Glutamatergic neuron (in vitro differentiated cells): ENCODE measurements around the gene NLRC3. TPM values are rescaled to one million over a fixed set of nuclear protein-coding genes. Genes with fewer than 3 reads are reported as not detected.

Experiments
- DNase-seq: peaks from one replicate; pipeline ENCODE4 v3.0.0; 2022
- H3K27ac Mint-ChIP-seq: one replicate; pipeline ENCODE4 v1.8.0; 2020; ENCODE audit warnings: mild to moderate bottlenecking, mixed read lengths, inconsistent platforms; ENCODE audit not compliant: unreplicated experiment
- H3K27me3 Mint-ChIP-seq: one replicate; pipeline ENCODE4 v1.8.0; 2020; ENCODE audit warnings: mild to moderate bottlenecking, moderate library complexity, mixed read lengths, inconsistent platforms; ENCODE audit not compliant: unreplicated experiment
- H3K36me3 Mint-ChIP-seq: one replicate; pipeline ENCODE4 v1.8.0; 2020; ENCODE audit warnings: mild to moderate bottlenecking, mixed read lengths, inconsistent platforms; ENCODE audit not compliant: unreplicated experiment
- H3K4me1 Mint-ChIP-seq: one replicate; pipeline ENCODE4 v1.8.0; 2020; ENCODE audit warnings: mild to moderate bottlenecking, low read depth, mixed read lengths, inconsistent platforms; ENCODE audit not compliant: unreplicated experiment
- H3K4me3 Mint-ChIP-seq: one replicate; pipeline ENCODE4 v1.8.0; 2020; ENCODE audit warnings: mild to moderate bottlenecking, mixed read lengths, inconsistent platforms; ENCODE audit not compliant: unreplicated experiment
- H3K9me3 Mint-ChIP-seq: one replicate; pipeline ENCODE4 v1.8.0; 2020; ENCODE audit warnings: mild to moderate bottlenecking, moderate library complexity, mixed read lengths, inconsistent platforms; ENCODE audit not compliant: unreplicated experiment
- total RNA-seq: library from RNA; stranded (reverse); fragmentation: NEBNext Ultra II Directional; extraction: Animal tissue kit (Norgen Biotek cat#: 25700); gene quantifications from one replicate; pipeline ENCODE4 v1.2.1, GENCODE V29; 2021; ENCODE audit not compliant: unreplicated experiment
- TF ChIP-seq, protein P1 (sequence below): fragments of 200-600 bp; sonication (generic); IDR thresholded peaks from one replicate; pipeline ENCODE4 v1.5.0; 2021; ENCODE audit not compliant: partially characterized antibody, unreplicated experiment

NLRC3 gene
- total RNA-seq, 1 donor from 2014 or later, result not detected

DNA sequence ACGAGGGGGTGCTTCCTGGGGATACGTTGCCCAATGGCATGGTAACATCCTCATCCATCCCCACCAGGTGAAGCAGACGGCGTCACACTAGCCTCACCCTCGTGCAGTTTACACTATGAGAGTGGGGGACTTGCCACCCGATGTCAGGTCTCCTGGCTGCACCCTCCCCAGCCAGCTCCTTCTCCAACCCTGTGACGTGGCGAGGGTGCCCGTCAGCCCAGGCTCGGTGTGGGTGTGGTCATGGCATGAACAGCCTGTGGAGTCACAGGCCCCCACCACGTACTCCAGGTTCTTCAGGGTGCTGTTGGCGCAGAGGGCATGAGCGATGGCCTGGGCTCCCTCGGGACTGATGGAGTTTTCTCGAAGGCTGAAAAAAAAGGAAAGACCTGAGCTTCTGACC is 28.3 kb downstream of the NLRC3 start:
- no peaks in the 10 kb centered on the region for H3K27me3 Mint-ChIP-seq
- peaks cover 5% of the 10 kb centered on the region for H3K36me3 Mint-ChIP-seq
- H3K4me1 Mint-ChIP-seq, result no peaks in the 10 kb centered on the region
- no peak for DNase-seq
- H3K4me3 Mint-ChIP-seq, result no peak overlapping the region
- TF ChIP-seq, protein P1, sequence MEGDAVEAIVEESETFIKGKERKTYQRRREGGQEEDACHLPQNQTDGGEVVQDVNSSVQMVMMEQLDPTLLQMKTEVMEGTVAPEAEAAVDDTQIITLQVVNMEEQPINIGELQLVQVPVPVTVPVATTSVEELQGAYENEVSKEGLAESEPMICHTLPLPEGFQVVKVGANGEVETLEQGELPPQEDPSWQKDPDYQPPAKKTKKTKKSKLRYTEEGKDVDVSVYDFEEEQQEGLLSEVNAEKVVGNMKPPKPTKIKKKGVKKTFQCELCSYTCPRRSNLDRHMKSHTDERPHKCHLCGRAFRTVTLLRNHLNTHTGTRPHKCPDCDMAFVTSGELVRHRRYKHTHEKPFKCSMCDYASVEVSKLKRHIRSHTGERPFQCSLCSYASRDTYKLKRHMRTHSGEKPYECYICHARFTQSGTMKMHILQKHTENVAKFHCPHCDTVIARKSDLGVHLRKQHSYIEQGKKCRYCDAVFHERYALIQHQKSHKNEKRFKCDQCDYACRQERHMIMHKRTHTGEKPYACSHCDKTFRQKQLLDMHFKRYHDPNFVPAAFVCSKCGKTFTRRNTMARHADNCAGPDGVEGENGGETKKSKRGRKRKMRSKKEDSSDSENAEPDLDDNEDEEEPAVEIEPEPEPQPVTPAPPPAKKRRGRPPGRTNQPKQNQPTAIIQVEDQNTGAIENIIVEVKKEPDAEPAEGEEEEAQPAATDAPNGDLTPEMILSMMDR, result no peak
- H3K27ac Mint-ChIP-seq, result no peak overlapping the region
- peaks cover 3% of the 10 kb centered on the region for H3K9me3 Mint-ChIP-seq

DNA sequence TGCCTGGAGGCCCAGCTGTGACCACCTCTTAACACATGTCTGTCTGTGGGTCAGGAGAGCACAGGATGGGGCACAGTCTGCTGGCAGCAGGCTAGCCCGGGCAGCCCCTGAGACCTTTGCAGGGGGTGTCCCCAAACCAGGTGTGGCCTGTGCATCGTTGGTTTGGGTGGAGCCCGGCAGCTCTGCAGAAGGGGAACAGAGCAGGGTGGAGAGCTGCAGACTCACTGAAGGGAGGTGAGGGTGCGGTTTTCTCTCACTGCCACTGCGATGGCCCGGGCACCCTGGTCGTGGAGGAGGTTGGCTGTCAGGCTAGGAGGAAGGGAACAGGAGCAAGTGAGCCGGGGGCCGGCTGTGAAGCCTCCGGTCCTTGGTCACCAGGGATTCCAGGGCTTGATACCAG is 28.8 kb downstream of the NLRC3 start:
- Mint-ChIP-seq H3K27me3 (no peaks in the 10 kb centered on the region), H3K4me3 (no peak overlapping the region), H3K9me3 (peaks cover 3% of the 10 kb centered on the region), H3K27ac (no peak overlapping the region), H3K36me3 (peaks cover 5% of the 10 kb centered on the region), H3K4me1 (no peaks in the 10 kb centered on the region)
- TF ChIP-seq, protein P1, result no peak
- DNase-seq, result no peak

DNA sequence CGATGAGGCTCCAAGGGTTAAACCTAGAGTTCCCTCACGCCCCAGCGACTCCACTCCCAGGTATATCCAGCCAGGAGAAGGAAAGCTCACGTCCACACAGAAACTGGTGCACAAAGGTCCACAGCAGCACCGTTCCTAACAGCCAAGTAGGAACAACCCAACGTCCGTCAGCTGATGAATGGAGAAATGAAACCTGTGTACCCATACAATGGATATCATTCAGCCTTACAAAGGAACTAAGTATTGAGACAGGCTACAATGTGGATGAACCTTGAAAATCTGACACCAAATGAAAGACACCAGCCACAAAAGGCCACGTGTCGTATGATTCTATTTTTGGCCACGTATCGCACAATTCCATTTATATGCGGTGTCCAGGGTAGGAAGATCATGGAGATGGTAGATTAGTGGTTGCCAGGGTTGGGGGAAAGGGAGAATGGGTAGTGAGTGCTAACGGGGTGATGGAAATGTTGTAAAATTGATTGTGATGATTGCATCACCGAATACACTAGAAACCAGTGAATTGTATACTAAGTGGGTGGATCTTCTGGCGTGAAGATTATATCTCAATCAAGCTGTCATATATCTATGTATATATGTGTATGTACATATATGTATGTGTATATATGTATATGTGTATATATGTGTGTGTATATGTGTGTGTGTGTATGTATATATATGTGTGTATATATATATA is 30.1 kb downstream of the NLRC3 start:
- Mint-ChIP-seq H3K4me1 (peaks cover 2% of the 10 kb centered on the region), H3K36me3 (peaks cover 5% of the 10 kb centered on the region), H3K4me3 (no peak overlapping the region), H3K9me3 (peaks cover 3% of the 10 kb centered on the region), H3K27ac (no peak overlapping the region), H3K27me3 (no peaks in the 10 kb centered on the region)
- TF ChIP-seq, protein P1, result no peak
- DNase-seq, result no peak

- H3K27ac Mint-ChIP-seq, result no peak overlapping the region
- H3K36me3 Mint-ChIP-seq, result no peaks in the 10 kb centered on the region
- TF ChIP-seq, protein P1, result no peak
- H3K9me3 Mint-ChIP-seq, result no peaks in the 10 kb centered on the region
- DNase-seq, result no peak
- no peak overlapping the region for H3K4me3 Mint-ChIP-seq
- no peaks in the 10 kb centered on the region for H3K27me3 Mint-ChIP-seq
- peaks cover 4% of the 10 kb centered on the region for H3K4me1 Mint-ChIP-seq
These were observed 34.4 kb downstream of the NLRC3 start for GRCh38 chr16:3542601-3543373.
